Iris pigment epithelial cell (primary cell): Measurements from ENCODE around the gene ADAMTS18.

Source experiments
- DNase-seq: peaks from one replicate; pipeline ENCODE4 v3.0.0-alpha.2; 2011; ENCODE audit warnings: low read depth

Gene ADAMTS18

GRCh38 chr16:77396461-77396860 is 38.4 kb downstream of the ADAMTS18 start:
- DNase-seq: no peak

GRCh38 chr16:77394699-77395098 is 40.1 kb downstream of the ADAMTS18 start:
- DNase-seq: no peak

- DNase-seq: no peak
Measured at GRCh38 chr16:77393955-77394354, 40.9 kb downstream of the ADAMTS18 start.

- no peak for DNase-seq
Measured at GRCh38 chr16:77387815-77388209, 47.0 kb downstream of the ADAMTS18 start.

GRCh38 chr16:77386831-77387814 is 47.7 kb downstream of the ADAMTS18 start:
- no peak for DNase-seq

GRCh38 chr16:77385481-77385880 is 49.4 kb downstream of the ADAMTS18 start:
- DNase-seq: no peak

GRCh38 chr16:77383606-77384187 is 51.1 kb downstream of the ADAMTS18 start:
- DNase-seq: no peak

- no peak for DNase-seq
Measured at GRCh38 chr16:77376358-77376757, 58.5 kb downstream of the ADAMTS18 start.

- DNase-seq: no peak
Measured at GRCh38 chr16:77375396-77375795, 59.4 kb downstream of the ADAMTS18 start.

- DNase-seq: no peak
Measured at GRCh38 chr16:77374384-77374783, 60.5 kb downstream of the ADAMTS18 start.

GRCh38 chr16:77373726-77374125 is 61.1 kb downstream of the ADAMTS18 start:
- DNase-seq: no peak

GRCh38 chr16:77364770-77365169 is 70.1 kb downstream of the ADAMTS18 start:
- DNase-seq: no peak

- peak; percentile 68 for DNase-seq
Measured at GRCh38 chr16:77359065-77359502, 75.8 kb downstream of the ADAMTS18 start.

- no peak for DNase-seq
Measured at GRCh38 chr16:77353587-77354263, 81.1 kb downstream of the ADAMTS18 start.

GRCh38 chr16:77344341-77344740 is 90.5 kb downstream of the ADAMTS18 start:
- no peak for DNase-seq

- DNase-seq: no peak
Measured at GRCh38 chr16:77336637-77337036, 98.2 kb downstream of the ADAMTS18 start.

- DNase-seq: no peak
Measured at GRCh38 chr16:77335652-77336234, 99.1 kb downstream of the ADAMTS18 start.

GRCh38 chr16:77332792-77333191 is 102.0 kb downstream of the ADAMTS18 start:
- DNase-seq: no peak

- no peak for DNase-seq
Measured at GRCh38 chr16:77331802-77332586, 102.8 kb downstream of the ADAMTS18 start.

GRCh38 chr16:77331043-77331442 is 103.8 kb downstream of the ADAMTS18 start:
- DNase-seq: no peak

GRCh38 chr16:77330332-77331042 is 104.3 kb downstream of the ADAMTS18 start:
- DNase-seq: no peak
